GM19328 (cell line): ENCODE results near the gene PTDSS2.

Experiments
- ATAC-seq: cut with Tn5 transposase; IDR thresholded peaks from one replicate; pipeline ENCODE4 v1.9.1; 2021; ENCODE audit warnings: mild to moderate bottlenecking, moderate library complexity; ENCODE audit not compliant: unreplicated experiment

PTDSS2 gene

DNA sequence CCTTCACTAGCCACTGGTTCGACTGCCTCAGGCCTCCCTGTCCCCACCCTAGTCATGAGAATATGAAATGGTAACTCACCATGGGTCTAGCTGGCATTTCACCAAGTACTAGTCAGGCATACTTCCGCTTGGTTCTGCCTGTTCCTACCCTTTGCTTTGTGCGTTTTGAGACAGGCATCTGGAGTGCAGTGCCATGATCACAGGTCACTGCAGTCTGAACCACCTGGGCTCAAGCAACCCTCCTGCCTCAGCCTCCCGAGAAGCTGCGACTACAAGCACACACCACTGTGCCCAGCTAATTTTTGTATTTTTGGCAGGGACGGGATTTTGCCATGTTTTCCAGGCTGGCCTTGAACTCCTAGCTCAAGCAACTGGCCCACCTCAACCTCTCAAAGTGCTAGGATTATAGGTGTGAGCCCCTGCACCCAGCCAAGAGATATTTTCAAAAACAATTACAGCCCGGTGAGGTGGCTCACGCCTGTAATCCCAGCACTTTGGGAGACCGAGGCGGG lies 71.2 kb downstream of the PTDSS2 start:
- ATAC-seq = no peak

GRCh38 chr11:526192-526591 lies 76.1 kb downstream of the PTDSS2 start:
- no peak for ATAC-seq

- ATAC-seq = no peak
These were observed 78.2 kb downstream of the PTDSS2 start for GRCh38 chr11:528166-528814.

- ATAC-seq = no peak
These were observed 79.0 kb downstream of the PTDSS2 start for GRCh38 chr11:528815-529727.

DNA sequence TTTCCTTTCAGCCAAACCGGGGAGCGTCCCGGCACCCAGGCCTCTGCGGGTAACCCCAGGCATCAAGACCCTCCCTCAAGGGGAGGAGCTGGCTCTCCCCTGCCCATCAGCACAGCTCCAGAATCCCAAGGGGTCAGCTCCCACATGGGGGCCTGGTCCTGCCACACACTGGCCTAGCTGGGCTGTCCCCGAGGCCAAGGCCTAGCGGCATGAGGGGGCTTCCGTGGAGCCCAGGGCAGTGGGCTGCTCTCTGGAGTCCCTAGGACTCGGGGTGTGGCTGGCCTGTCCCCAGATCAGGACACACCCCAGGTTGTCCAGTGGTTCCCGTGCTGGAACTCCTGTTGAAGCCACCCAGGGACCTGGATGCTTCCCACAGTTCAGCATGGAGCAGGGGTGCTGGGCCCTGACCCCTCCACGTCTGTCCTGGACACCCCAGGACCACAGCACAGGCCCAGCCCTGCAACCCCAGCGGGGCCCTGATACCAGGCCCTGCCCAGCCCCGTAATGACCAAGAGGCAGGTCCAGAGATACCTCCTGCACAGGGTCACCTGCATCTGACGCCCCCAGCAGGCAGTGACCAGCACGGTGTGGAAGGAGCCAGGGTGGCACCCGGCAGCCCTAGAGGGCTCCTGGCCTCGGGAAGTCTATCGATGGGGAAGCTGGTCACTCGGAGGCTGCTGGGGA lies 79.8 kb downstream of the PTDSS2 start:
- ATAC-seq = no peak

- ATAC-seq = no peak
These were observed 81.1 kb downstream of the PTDSS2 start for GRCh38 chr11:530960-531831.

GRCh38 chr11:531919-532526 lies 81.9 kb downstream of the PTDSS2 start:
- no peak for ATAC-seq

DNA sequence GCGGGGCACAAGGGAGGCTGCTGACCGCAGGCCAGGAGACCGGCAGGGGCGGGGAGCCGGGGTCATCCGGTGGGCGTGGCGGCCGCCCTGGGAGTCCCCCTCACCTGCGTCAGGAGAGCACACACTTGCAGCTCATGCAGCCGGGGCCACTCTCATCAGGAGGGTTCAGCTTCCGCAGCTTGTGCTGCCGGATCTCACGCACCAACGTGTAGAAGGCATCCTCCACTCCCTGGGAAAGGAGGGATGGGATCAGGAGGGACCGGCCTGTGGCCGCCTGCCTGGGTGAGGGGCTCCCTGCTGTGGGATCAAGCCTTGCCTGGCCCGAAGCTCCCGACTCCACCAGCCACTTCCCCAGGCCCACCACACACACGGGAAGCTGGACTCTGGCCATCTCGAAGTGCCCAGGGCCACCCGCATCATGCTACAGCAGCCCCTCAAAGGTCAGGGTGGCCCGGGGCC lies 82.5 kb downstream of the PTDSS2 start:
- ATAC-seq = no peak

- no peak for ATAC-seq
These were observed 83.0 kb downstream of the PTDSS2 start for GRCh38 chr11:532986-533585.

DNA sequence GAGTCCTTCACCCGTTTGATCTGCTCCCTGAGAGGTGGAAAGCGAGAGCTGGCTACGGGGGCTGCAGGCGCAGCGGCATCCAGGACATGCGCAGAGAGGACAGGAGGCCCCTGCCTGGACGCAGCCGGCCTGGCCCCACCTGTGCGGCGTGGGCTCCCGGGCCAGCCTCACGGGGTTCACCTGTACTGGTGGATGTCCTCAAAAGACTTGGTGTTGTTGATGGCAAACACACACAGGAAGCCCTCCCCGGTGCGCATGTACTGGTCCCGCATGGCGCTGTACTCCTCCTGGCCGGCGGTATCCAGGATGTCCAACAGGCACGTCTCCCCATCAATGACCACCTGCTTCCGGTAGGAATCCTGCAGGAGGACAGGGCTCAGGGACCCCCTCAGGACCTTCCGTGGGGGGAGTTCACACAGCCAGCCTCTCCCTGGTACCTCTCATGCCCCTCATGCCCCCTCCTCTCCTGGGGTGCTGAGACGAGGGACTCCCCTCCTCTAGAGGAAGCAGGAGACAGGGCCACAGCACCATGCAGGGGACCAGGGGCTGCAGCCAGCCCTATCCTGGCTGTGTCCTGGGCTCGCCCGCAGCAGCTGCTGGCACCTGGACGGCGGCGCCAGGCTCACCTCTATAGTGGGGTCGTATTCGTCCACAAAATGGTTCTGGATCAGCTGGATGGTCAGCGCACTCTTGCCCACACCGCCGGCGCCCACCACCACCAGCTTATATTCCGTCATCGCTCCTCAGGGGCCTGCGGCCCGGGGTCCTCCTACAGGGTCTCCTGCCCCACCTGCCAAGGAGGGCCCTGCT lies 83.7 kb downstream of the PTDSS2 start:
- no peak for ATAC-seq

DNA sequence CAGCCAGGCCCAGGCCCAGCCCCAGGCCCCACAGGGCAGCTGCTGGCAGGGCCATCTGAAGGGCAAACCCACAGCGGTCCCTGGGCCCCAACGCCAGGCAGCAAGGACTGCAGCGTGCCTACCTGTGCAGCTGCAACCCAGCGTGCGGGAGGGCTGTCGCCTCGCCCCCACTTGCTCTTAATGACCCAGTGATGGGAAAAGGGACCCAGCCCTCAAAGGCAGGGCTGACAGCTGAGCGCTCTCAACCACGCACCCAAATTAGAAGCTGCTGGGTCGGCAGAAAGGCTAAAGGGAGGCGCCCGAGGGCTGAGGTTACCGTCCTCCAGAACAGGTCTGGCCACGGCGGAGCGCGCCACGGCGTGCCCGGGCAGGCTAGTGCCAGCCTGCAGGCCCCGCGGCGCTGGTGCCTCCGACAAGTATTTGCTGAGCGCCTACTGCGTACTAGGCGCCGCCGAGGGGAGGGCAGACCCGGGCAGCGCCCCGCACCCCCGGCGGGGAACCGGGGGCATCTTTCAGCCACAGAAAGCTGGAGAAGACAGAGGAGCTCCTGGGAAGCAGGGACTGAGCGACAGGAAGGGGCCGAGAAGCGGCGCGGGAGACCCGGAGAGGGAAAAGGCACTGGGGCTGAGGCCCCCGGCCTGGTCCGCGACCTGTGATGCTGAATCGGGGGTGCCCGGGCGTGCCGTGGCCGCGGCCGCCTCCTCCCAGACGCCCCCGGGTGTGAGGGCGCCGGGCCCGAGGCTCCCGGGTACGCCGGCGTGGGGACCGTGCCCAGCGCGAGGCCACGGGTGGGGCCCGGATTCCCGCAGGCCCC lies 84.5 kb downstream of the PTDSS2 start:
- ATAC-seq = no peak

GRCh38 chr11:535210-535518 lies 85.1 kb downstream of the PTDSS2 start:
- no peak for ATAC-seq

DNA sequence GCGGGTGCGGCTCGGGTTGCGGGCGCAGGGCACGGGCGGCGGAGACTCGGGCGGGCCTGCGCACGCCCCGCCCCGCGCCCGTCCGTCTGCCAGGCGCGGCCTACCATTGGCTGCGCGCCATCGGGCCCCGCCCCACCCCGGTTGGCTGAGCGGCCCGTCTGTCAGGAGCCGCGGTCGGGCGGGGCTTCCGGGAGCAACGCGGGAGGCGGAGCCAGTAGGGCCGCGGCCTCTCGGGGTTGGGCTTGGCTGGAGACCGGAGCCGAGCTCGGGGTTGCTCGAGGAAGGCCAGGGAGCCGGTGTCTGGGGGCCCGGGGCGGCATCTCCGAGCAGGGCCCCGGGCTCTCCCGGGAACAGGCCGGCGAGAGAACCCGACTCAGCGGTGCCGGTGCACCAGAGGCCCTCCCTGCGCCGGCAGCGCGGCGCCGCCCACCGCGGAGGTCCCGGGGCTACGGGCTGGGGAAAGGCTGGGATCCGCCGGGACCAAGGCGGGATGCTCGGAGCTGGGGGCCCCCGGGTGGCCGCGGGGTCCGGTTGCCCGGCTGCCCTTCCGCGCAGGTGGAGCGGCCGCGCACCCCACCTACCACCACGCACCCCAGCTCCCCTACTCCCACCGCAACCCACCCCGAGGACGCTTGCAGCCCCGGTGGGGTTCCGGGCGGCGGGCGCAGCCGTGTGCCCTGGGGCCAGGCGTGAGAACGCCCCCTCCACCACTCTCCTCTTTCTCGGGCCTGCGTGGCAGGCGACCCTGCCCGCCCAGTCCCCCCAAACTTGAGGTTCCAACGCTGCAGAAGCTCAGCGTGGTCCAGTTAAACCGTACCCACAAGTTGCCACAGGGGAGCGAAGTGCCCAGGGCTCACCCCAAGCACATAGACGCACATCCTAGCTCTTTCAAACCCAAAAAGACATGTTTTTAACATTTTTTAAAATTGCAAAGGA lies 85.7 kb downstream of the PTDSS2 start, which contains the start of gene HRAS:
Gene HRAS, minus strand, starts transcription at position 58 of the 936 bp plus-strand sequence.
- peak; percentile 69 for ATAC-seq

GRCh38 chr11:536841-537621 lies 87.0 kb downstream of the PTDSS2 start, which contains the start of gene LRRC56:
LRRC56 (plus strand) TSS chr11:537527; CDS start chr11:540685, 3,158 bp downstream.
- peak; percentile 42 for ATAC-seq

- ATAC-seq = no peak
These were observed 87.7 kb downstream of the PTDSS2 start for GRCh38 chr11:537622-538430.
